ENCODE measurements around the gene GYPB.

DNA sequence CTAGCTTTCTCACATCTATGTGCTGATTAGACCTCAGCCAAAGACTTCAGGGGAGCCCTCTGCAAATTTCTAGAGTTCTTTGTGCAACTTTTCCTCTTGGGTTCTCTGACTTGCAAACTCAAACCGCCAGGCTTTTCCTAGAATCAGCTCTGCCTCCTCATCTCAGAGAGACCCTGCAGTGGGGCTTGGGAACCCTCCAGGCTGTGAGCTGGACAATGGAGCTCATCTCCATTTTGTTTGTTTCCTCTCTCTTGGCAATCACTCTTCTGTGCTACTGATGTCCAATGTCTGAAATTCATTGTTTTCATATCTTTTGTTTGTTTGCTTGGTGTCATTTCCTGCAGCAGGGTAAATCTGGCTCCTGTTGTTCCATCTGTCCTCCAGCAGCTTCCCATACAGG, 33.0 kb downstream of the GYPB start:
- no peak for TF ChIP-seq CTCF (IDR thresholded peaks at IDR 0.05)
- TF ChIP-seq POLR2A (IDR thresholded peaks at IDR 0.05), result no peak
